Esophagus squamous epithelium (tissue), 5 donors: ENCODE results near the gene MKRN1. TPM values are rescaled to one million over a fixed set of nuclear protein-coding genes. Genes with fewer than 3 reads are reported as not detected.

ENCODE experiments used
- DNase-seq: peaks from one replicate; lab custom pipeline; 2025; lab: John Stamatoyannopoulos, UW
- H3K27ac ChIP-seq, 4 donors: fragments of 200-600 bp; sonication (generic); one replicate each; pipeline ENCODE4 v1.5.1; 2016 to 2019; ENCODE audit warnings: mild to moderate bottlenecking in 1 of 4
- H3K27me3 ChIP-seq, 4 donors: fragments of 200-600 bp; sonication (generic); 1 replicate in 3 of 4; 2 replicates in 1 of 4; pipeline versions ENCODE4 v1.5.1 to v1.6.0; 2017 to 2021; ENCODE audit warnings: antibody characterized with exemption in 1 of 4
- H3K36me3 ChIP-seq, 3 donors: fragments of 200-600 bp; sonication (generic); one replicate each; pipeline ENCODE4 v1.5.1; 2016 to 2019
- H3K4me1 ChIP-seq, 3 donors: fragments of 200-600 bp; sonication (generic); one replicate each; pipeline ENCODE4 v1.5.1; 2017 to 2019
- H3K4me3 ChIP-seq, 4 donors: fragments of 200-600 bp; sonication (generic); 1 replicate in 3 of 4; 2 replicates in 1 of 4; pipeline ENCODE4 v1.5.1; 2016 to 2019; ENCODE audit warnings: mild to moderate bottlenecking in 2 of 4, moderate library complexity in 1 of 4
- H3K9me3 ChIP-seq, 3 donors: fragments of 200-600 bp; sonication (generic); one replicate each; pipeline ENCODE4 v1.5.1; 2016 to 2019
- POLR2A ChIP-seq, 4 donors: fragments of 450-650 bp; IDR thresholded peaks; one replicate each; pipeline ENCODE4 v1.6.1; 2017; ENCODE audit warnings: antibody characterized with exemption in 4 of 4, mild to moderate bottlenecking in 4 of 4, moderate library complexity in 3 of 4
- WGBS, 2 donors: methylation state at CpG; one replicate each; pipeline ENCODE4 v1.1.5; 2018; 5-methylcytosine and 5-hydroxymethylcytosine counted together
- intact Hi-C: fragments of 100-400 bp; cut with DNase I; formaldehyde crosslinking; loops from one replicate; pipeline ENCODE4 v1.15.0; 2022
- total RNA-seq, 4 donors: library from RNA; depleted of rRNA; stranded (reverse); fragments of >200 nt; gene quantifications; one replicate each; pipeline ENCODE4 v1.1.0, GENCODE V29; 2016
- TF ChIP-seq, protein P1 (sequence below), 6 experiments: fragments of 450-650 bp in 4 of 6; fragments of 200-600 bp in 2 of 6; sonication (generic) in 2 of 6; IDR thresholded peaks; one replicate each; pipeline ENCODE4 v1.5.1; 2016 to 2019; ENCODE audit warnings: antibody characterized with exemption in 6 of 6, mild to moderate bottlenecking in 4 of 6, moderate library complexity in 4 of 6
- donor health status: DM: yes; HTN: yes; CAD: no.

Gene MKRN1
- total RNA-seq, 4 donors from 2014 or later, result 42.6 to 66.4 (median 43.5) TPM

DNA sequence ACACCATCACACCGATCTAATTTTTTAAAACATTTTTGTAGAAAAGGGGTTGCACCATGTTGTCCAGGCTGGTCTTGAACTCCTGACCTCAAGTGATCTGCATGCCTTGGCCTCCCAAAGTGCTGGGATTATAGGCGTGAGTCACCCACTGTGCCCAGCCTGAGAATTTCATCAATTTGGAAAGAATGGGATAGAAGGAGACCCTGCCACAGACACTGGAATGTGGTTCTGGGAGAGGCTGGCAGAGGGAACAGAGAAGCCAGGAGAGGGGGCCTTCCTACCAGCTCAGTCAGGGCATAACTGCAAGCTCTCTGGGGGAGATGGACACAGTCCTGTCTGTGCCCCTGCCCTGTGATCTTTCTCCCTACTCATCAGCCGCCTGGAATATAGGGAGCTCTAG is 42.1 kb upstream of the MKRN1 start:
- intact Hi-C loops, result no loop called here
- TF ChIP-seq, protein P1, sequence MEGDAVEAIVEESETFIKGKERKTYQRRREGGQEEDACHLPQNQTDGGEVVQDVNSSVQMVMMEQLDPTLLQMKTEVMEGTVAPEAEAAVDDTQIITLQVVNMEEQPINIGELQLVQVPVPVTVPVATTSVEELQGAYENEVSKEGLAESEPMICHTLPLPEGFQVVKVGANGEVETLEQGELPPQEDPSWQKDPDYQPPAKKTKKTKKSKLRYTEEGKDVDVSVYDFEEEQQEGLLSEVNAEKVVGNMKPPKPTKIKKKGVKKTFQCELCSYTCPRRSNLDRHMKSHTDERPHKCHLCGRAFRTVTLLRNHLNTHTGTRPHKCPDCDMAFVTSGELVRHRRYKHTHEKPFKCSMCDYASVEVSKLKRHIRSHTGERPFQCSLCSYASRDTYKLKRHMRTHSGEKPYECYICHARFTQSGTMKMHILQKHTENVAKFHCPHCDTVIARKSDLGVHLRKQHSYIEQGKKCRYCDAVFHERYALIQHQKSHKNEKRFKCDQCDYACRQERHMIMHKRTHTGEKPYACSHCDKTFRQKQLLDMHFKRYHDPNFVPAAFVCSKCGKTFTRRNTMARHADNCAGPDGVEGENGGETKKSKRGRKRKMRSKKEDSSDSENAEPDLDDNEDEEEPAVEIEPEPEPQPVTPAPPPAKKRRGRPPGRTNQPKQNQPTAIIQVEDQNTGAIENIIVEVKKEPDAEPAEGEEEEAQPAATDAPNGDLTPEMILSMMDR (IDR thresholded peaks at IDR 0.05), result no peak
- no peak for TF ChIP-seq POLR2A (IDR thresholded peaks at IDR 0.05)
- DNase-seq, result no peak
- H3K27ac ChIP-seq, result no peak overlapping the region
- peaks cover 0 to 1% (median 0%) of the 10 kb centered on the region in 4 donors for H3K27me3 ChIP-seq
- no peak overlapping the region for H3K4me3 ChIP-seq
- peaks cover 0 to 24% (median 10%) of the 10 kb centered on the region in 3 donors for H3K4me1 ChIP-seq
- peaks cover 0 to 5% (median 0%) of the 10 kb centered on the region in 3 donors for H3K36me3 ChIP-seq
- 29 to 86% methylated on average over 1 to 3 of the region's 3 CpGs for WGBS, 2 donors
- H3K9me3 ChIP-seq, result no peaks in the 10 kb centered on the region

DNA sequence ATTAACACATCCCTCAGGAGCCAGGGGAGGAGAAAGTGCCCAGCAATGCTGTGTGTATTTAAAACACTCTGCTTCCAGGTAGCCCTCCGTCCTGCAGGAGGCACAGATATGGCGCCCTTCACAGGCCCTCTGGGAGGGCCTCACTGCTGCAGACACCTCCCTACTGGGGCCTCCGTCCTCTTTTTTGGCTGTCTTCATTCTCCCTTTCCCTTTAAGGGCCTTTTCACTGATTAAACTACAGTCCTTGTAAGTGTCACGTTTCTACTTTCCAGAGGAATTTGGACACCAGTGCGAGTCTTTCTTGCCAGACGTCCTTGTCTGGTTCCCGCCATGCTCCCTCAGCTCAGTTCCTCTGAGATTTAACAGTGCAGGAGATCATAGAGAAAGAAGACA is 39.7 kb upstream of the MKRN1 start:
- H3K36me3 ChIP-seq, result peaks cover 0 to 5% (median 0%) of the 10 kb centered on the region in 3 donors
- no peak for DNase-seq
- intact Hi-C loops, result loop anchor here (2.0 kb wide), 1 partner anchor 134 kb away; no protein-coding TSS in a partner anchor
- H3K9me3 ChIP-seq, result no peaks in the 10 kb centered on the region
- no peaks in the 10 kb centered on the region for H3K27me3 ChIP-seq
- H3K27ac ChIP-seq, result peak overlapping the region in 3 of 4 donors; percentile 17 to 68 (median 62)
- H3K4me1 ChIP-seq, result peaks cover 0 to 20% (median 10%) of the 10 kb centered on the region in 3 donors
- WGBS, 2 donors, result 47 to 68% methylated on average over 6 to 7 of the region's 7 CpGs
- no peak overlapping the region for H3K4me3 ChIP-seq
- no peak for TF ChIP-seq POLR2A (IDR thresholded peaks at IDR 0.05)
- TF ChIP-seq, protein P1 (IDR thresholded peaks at IDR 0.05), result no peak

DNA sequence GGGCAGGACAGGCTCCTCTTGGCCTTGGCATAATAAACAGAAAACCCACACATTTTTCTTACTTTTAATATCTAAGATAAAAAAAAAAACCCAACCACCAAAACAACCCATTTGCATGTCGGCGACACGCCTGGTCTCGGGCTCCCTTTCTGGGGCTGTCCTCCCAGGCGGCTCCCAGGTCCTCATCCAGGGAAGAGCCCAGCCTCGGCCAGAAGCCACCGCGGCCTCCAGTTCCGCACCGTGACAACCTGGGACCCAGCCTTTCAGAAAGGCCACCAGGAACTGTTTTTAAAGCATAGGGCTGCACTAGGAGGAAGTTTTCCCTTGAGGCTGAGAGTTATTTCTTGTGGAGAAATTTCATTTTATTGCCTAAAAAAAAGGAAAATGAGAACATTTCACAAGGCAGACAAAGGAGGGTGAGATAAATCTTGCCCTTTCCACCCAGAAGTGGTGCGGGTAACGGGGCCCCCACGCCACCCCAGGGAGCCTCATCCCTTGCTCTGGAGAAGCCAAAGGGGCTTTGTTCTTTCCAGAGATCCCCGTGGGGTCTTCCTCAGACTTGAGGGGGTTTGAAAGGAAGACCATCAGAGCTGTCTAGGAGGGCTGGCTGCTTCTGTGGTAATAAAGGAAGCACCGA is 39.2 kb upstream of the MKRN1 start:
- Histone ChIP-seq H3K27ac (peak overlapping the region in 3 of 4 donors; percentile 17 to 68 (median 62)), H3K4me1 (peaks cover 0 to 20% (median 10%) of the 10 kb centered on the region in 3 donors), H3K9me3 (no peaks in the 10 kb centered on the region), H3K4me3 (no peak overlapping the region), H3K27me3 (no peaks in the 10 kb centered on the region), H3K36me3 (peaks cover 0 to 5% (median 0%) of the 10 kb centered on the region in 3 donors)
- intact Hi-C loops, result loop anchor here (2.0 kb wide), 1 partner anchor 134 kb away; no protein-coding TSS in a partner anchor
- 78 to 85% methylated on average over 8 to 11 of the region's 15 CpGs for WGBS, 2 donors
- DNase-seq, result no peak
- TF ChIP-seq, protein P1 (IDR thresholded peaks at IDR 0.05), result no peak
- TF ChIP-seq POLR2A (IDR thresholded peaks at IDR 0.05), result no peak

DNA sequence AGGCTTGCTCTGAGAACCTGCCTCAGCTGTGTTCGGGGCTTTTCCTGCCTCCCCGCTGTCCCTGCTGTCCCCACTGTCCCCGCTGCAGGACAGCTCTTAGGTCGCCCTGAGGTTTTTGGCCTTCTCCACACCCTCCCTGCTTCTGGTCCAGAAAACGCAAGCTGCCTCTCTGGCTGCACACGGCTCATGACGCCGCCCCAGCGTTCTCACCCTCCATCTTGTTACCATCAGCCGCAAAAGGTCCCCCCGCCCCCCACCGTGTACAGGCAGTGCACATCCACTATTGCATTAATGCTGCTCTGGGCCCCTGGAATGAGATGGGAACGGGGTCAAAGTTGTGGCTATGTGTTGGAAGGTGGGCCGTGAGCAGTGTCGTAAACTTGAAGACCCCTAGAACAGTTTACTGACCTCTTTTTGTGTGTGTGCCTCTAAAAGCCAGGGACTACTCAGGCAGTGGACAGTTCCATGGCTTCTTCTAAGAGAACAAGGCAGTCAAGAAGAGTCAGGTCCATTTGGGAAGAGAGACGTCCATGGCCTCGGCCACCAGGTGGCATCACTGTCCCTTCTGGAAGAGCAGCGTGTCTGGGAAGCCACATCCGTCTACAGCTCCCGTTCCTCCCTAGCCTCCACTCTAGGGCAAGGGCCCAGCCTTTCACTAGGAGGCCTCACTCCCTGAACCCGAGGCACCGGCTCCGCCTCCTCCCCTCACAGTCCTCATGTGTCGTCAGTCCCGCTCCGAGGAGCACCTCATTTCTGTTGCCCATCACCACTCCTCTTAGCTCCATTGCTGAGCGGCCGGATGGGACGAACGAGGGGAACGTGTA is 38.5 kb upstream of the MKRN1 start:
- no peaks in the 10 kb centered on the region for H3K9me3 ChIP-seq
- DNase-seq, result no peak
- TF ChIP-seq POLR2A (IDR thresholded peaks at IDR 0.05), result no peak
- TF ChIP-seq, protein P1 (IDR thresholded peaks at IDR 0.05), result peak; percentile 50 to 86 (median 84)
- H3K36me3 ChIP-seq, result peaks cover 0 to 5% (median 0%) of the 10 kb centered on the region in 3 donors
- H3K27ac ChIP-seq, result peak overlapping the region in 3 of 4 donors; percentile 17 to 68 (median 62)
- H3K4me3 ChIP-seq, result no peak overlapping the region
- intact Hi-C loops, result loop anchor here (2.0 kb wide), 1 partner anchor 135 kb away; no protein-coding TSS in a partner anchor
- 56 to 59% methylated on average over 16 to 20 of the region's 31 CpGs for WGBS, 2 donors
- H3K27me3 ChIP-seq, result no peaks in the 10 kb centered on the region
- H3K4me1 ChIP-seq, result peaks cover 0 to 22% (median 10%) of the 10 kb centered on the region in 3 donors
